ENCODE results near the gene HES2. TPM values are rescaled to one million over a fixed set of nuclear protein-coding genes. Genes with fewer than 3 reads are reported as not detected.

HES2 gene
- total RNA-seq, 4 donors from 2014 or later: 10.5 to 38.8 (median 25.4) TPM

DNA sequence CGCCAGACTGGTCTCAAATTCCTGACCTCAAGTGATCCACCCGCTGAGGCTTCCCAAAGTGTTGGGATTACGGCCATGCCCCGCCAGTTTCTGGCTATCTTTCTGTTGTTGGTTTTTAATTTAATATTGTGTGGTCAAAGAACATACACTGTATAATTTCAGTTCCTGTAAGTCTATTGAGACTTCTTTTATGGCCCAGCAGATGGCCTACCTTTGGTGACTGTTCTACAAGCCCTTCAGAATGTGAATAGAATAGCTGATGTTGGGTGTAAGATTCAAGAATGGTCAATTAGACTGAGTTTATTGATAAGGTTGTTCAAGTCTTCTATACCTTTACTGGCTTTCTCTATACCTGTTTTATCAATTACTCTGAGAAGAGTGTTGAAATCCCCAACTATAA lies 10.7 kb downstream of the HES2 start:
- TF ChIP-seq POLR2A (IDR thresholded peaks at IDR 0.05) (no peak), EP300 (IDR thresholded peaks at IDR 0.05; ENCODE audit: low read depth) (no peak), POLR2AphosphoS5 (IDR thresholded peaks at IDR 0.05) (no peak)
- TF ChIP-seq, protein P1, sequence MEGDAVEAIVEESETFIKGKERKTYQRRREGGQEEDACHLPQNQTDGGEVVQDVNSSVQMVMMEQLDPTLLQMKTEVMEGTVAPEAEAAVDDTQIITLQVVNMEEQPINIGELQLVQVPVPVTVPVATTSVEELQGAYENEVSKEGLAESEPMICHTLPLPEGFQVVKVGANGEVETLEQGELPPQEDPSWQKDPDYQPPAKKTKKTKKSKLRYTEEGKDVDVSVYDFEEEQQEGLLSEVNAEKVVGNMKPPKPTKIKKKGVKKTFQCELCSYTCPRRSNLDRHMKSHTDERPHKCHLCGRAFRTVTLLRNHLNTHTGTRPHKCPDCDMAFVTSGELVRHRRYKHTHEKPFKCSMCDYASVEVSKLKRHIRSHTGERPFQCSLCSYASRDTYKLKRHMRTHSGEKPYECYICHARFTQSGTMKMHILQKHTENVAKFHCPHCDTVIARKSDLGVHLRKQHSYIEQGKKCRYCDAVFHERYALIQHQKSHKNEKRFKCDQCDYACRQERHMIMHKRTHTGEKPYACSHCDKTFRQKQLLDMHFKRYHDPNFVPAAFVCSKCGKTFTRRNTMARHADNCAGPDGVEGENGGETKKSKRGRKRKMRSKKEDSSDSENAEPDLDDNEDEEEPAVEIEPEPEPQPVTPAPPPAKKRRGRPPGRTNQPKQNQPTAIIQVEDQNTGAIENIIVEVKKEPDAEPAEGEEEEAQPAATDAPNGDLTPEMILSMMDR (IDR thresholded peaks at IDR 0.05): no peak
- peaks cover 0 to 16% (median 9%) of the 10 kb centered on the region in 4 donors for H3K4me1 ChIP-seq
- no peaks in the 10 kb centered on the region for H3K9me3 ChIP-seq
- peak overlapping the region in 1 of 4 donors; percentile 13 for H3K27ac ChIP-seq
- no peak for DNase-seq
- H3K36me3 ChIP-seq: no peaks in the 10 kb centered on the region
- H3K27me3 ChIP-seq: peaks cover 5% of the 10 kb centered on the region
- 65 to 66% methylated on average over 3 to 4 of the region's 4 CpGs for WGBS, 2 donors (ENCODE audit: low coverage in 1 of 2)
- in situ Hi-C loops (cut with MboI; ENCODE audit: low pct_ligation_motif_present in 1 of 4, low pct_unique_long_range_greater_than_20kb in 1 of 4, low sequenced_read_pairs in 3 of 4): loop anchor here in 3 of 4 donors (10.0 to 25.0 kb wide), 4 partner anchors 54 to 172 kb away; partner anchors contain the start of genes HES3 (in 1 of the 3) and ICMT (in 1 of the 3)
- no peak overlapping the region for H3K4me3 ChIP-seq
- intact Hi-C loops (cut with DNase I; ENCODE audit: low total_unique reads): loop anchor here (5.0 kb wide), 1 partner anchor 162 kb away; no protein-coding TSS in a partner anchor

DNA sequence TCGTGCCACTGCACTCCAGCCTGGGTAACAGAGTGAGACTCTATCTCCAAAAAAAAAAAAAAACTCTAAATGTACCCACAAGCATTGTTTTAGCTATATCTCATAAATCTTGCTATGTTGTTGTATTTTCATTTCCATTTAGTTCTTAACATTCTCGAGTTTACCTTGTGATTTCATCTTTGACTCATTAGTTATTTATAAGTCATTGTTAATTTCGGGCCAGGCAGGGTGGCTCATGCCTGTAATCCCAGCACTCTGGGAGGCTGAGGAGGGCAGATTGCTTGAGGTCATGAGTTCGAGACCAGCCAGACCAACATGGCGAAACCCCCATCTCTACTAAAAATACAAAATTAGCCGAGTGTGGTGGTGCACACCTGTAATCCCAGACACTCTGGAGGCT lies 11.7 kb downstream of the HES2 start:
- Histone ChIP-seq H3K4me3 (no peak overlapping the region), H3K9me3 (no peaks in the 10 kb centered on the region), H3K27me3 (no peaks in the 10 kb centered on the region), H3K4me1 (peaks cover 0 to 10% (median 3%) of the 10 kb centered on the region in 4 donors), H3K27ac (no peak overlapping the region), H3K36me3 (no peaks in the 10 kb centered on the region)
- in situ Hi-C loops (cut with MboI; ENCODE audit: low pct_ligation_motif_present in 1 of 4, low pct_unique_long_range_greater_than_20kb in 1 of 4, low sequenced_read_pairs in 3 of 4) (loop anchor here in 3 of 4 donors (10.0 to 25.0 kb wide), 4 partner anchors 53 to 171 kb away; partner anchors contain the start of genes HES3 (in 1 of the 3) and ICMT (in 1 of the 3)), intact Hi-C loops (cut with DNase I; ENCODE audit: low total_unique reads) (loop anchor here (5.0 kb wide), 1 partner anchor 161 kb away; no protein-coding TSS in a partner anchor)
- WGBS, 2 donors (ENCODE audit: low coverage in 1 of 2): 81 to 90% methylated on average over 4 to 6 of the region's 6 CpGs
- TF ChIP-seq EP300 (IDR thresholded peaks at IDR 0.05; ENCODE audit: low read depth) (no peak), POLR2AphosphoS5 (IDR thresholded peaks at IDR 0.05) (no peak), POLR2A (IDR thresholded peaks at IDR 0.05) (no peak)
- TF ChIP-seq, protein P1 (IDR thresholded peaks at IDR 0.05): no peak
- DNase-seq: no peak

DNA sequence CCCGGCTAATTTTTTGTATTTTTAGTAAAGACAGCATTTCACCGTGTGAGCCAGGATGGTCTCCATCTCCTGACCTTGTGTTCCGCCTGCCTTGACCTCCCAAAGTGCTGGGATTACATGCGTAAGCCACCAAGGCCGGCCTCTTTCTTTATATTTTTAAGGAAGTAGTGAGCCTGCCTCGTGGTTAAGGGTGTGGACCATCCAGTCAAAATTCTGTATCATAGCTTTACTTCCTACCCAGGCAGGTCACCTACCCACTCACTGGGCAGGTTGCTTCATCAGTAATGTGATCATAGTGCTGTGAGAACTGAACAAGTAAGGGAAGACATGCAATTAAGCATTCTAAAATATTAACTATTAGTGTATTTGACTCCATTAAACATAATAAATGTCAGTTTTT lies 18.0 kb downstream of the HES2 start:
- Histone ChIP-seq H3K36me3 (no peaks in the 10 kb centered on the region), H3K4me1 (peaks cover 0 to 5% (median 2%) of the 10 kb centered on the region in 4 donors), H3K27me3 (no peaks in the 10 kb centered on the region), H3K27ac (no peak overlapping the region), H3K4me3 (no peak overlapping the region), H3K9me3 (no peaks in the 10 kb centered on the region)
- WGBS, 2 donors (ENCODE audit: low coverage in 1 of 2): 57% methylated on average over 6 of the region's 6 CpGs; no CpG with 5 or more reads in 1 of the 2 donors
- no peak for TF ChIP-seq EP300 (IDR thresholded peaks at IDR 0.05; ENCODE audit: low read depth)
- no peak for TF ChIP-seq POLR2AphosphoS5 (IDR thresholded peaks at IDR 0.05)
- TF ChIP-seq, protein P1 (IDR thresholded peaks at IDR 0.05): no peak
- no peak for TF ChIP-seq POLR2A (IDR thresholded peaks at IDR 0.05)
- DNase-seq: no peak
- in situ Hi-C loops (cut with MboI; ENCODE audit: low pct_ligation_motif_present in 1 of 4, low pct_unique_long_range_greater_than_20kb in 1 of 4, low sequenced_read_pairs in 3 of 4) (loop anchor here in 3 of 4 donors (10.0 to 25.0 kb wide), 4 partner anchors 47 to 164 kb away; partner anchors contain the start of genes HES3 (in 1 of the 3) and ICMT (in 1 of the 3)), intact Hi-C loops (cut with DNase I; ENCODE audit: low total_unique reads) (loop anchor here (5.0 kb wide), 1 partner anchor 39 kb away; no protein-coding TSS in a partner anchor)

DNA sequence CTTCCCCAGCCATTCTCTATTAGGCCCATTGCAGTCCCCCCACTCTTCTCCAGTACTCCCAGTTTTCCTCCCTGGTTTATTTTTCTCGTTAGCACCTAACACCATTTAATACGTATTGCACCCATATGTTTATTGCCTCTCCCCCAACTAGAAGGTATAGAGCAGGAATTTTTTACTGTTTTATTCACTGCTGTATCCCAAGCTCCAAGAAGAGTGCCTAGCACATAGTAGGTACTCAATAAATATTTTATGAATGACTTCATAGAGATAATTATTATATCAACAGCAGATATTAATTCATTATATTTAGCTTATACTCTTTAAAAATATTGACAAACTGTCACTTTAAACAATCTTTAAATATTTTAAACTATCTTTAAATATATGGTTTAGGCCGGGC lies 20.4 kb downstream of the HES2 start:
- Histone ChIP-seq H3K27ac (no peak overlapping the region), H3K4me3 (no peak overlapping the region), H3K4me1 (peaks cover under 1 to 4% (median under 1%) of the 10 kb centered on the region in 4 donors), H3K9me3 (no peaks in the 10 kb centered on the region), H3K27me3 (no peaks in the 10 kb centered on the region), H3K36me3 (no peaks in the 10 kb centered on the region)
- intact Hi-C loops (cut with DNase I; ENCODE audit: low total_unique reads) (no loop called here), in situ Hi-C loops (cut with MboI; ENCODE audit: low pct_ligation_motif_present in 1 of 4, low pct_unique_long_range_greater_than_20kb in 1 of 4, low sequenced_read_pairs in 3 of 4) (no loop called here)
- no peak for DNase-seq
- no peak for TF ChIP-seq EP300 (IDR thresholded peaks at IDR 0.05; ENCODE audit: low read depth)
- TF ChIP-seq POLR2A (IDR thresholded peaks at IDR 0.05): no peak
- TF ChIP-seq, protein P1 (IDR thresholded peaks at IDR 0.05): no peak
- no peak for TF ChIP-seq POLR2AphosphoS5 (IDR thresholded peaks at IDR 0.05)
- 80 to 82% methylated on average over 3 of the region's 3 CpGs for WGBS, 2 donors (ENCODE audit: low coverage in 1 of 2)

All from transverse colon (tissue), 4 donors.